GM21515 (cell line): ENCODE data around the gene IFIT1B.
A peak's percentile ranks its signal among the peaks of the same experiment; 100 is the strongest.
"Not testable (repeated sequence)": the region's sequence is repeated elsewhere in the genome, so short reads cannot be mapped to it uniquely, and the experiment has no call there.

ENCODE experiments used
- ATAC-seq: cut with Tn5 transposase; IDR thresholded peaks from one replicate; pipeline ENCODE4 v1.9.1; 2021; ENCODE audit not compliant: unreplicated experiment

IFIT1B gene

DNA sequence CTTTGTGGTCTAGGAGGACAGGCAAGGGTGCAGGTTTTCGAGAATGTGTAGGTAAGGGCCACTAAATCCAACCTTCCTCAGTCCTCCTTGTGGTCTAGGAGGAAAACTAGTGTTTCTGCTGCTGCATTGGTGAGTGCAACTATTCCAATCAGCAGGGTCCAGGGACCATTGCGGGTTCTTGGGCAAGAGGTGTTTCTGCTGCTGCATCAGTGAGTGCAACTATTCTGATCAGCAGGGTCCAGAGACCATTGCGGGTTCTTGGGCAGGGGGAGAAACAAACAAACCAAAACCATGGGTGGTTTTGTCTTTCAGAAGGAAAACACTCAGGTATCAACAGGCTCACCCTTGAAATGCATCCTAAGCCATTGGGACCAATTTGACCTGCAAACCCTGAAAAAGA, 29.9 kb downstream of the IFIT1B start:
- not testable (repeated sequence) for ATAC-seq

- not testable (repeated sequence) for ATAC-seq
These were observed 31.4 kb downstream of the IFIT1B start for GRCh38 chr10:89409282-89409681.

DNA sequence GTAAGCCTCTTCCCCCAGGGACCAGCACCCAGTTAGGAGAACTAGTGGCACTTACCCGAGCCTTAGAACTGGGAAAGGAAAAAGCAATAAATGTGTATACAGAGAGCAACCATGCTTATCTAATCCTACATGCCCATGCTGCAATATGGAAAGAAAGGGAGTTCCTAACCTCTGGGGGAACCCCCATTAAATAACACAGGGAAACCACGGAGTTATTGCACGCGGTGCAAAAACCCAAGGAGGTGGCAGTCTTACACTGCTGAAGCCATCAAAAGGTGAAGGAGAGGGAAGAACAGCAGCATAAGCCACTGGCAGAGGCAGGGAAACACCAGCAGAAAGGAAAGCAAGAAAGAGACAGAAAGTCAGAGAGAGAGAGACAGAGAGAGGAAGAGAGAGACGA, 32.7 kb downstream of the IFIT1B start:
- not testable (repeated sequence) for ATAC-seq

- ATAC-seq: not testable (repeated sequence)
These were observed 33.3 kb downstream of the IFIT1B start for GRCh38 chr10:89411135-89411534.

DNA sequence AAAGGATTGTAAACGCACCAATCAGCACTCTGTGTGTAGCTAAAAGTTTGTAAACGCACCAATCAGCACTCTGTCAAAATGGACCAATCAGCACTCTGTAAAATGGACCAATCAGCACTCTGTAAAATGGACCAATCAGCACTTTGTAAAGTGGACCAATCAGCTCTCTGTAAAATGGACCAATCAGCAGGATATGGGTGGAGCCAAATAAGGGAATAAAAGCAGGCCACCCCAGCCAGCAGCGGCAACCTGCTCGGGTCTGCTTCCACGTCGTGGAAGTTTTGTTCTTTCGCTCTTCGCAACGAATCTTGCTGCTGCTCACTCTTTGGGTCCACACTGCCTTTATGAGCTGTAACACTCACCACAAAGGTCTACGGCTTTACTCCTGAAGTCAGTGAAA, 34.4 kb downstream of the IFIT1B start:
- ATAC-seq: not testable (repeated sequence)

DNA sequence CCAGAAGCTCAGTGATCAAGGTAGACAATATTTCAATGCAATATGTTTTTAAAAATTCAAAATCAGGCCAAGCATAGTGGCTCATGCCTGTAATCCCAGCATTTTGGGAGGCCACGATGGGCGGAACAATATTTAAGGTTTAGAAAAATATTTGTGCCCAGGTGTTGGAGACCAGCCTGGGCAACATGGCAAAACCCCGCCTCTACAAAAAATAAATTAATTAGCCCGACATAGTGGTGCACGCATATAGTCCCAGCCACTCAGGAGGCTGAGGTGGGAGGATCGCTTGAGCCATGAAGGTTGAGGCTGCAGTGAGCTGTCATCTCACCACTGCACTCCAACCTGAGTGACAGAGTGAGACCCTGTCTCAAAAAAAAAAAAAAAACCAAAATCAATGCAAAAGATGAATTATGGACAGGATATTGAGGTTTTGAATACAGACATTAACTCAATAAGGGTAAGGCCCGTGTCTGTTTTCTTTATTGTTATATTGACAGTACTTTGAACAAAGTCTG, 35.6 kb downstream of the IFIT1B start:
- ATAC-seq: no peak

- ATAC-seq: peak; percentile 82
These were observed 36.5 kb downstream of the IFIT1B start, which contains the start of gene IFIT5 for GRCh38 chr10:89414146-89414878. TSS of gene IFIT5 (plus strand) at chr10:89414568. CDS start at chr10:89414799, 231 bp downstream.

GRCh38 chr10:89414879-89415821, 37.3 kb downstream of the IFIT1B start:
- peak; percentile 35 for ATAC-seq

GRCh38 chr10:89416465-89416864, 38.6 kb downstream of the IFIT1B start:
- no peak for ATAC-seq

DNA sequence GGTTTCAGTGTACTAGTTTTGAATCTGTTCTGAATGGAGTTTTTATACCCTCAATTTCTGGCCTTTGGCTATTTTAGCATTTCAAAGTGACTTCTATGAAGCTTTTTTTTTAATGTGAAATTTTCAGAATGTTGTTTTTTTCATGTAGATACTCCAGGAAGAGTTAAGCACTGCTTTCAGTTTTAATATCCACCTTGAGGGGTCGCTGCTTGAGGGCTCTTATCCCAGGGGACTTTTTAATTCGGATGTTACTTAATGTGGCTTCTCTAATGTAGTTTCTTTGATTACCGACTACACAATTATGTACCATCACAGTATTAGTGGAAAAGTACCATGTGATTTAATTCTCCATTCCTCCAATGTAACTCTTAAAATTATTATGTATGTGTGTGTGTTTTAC, 41.7 kb downstream of the IFIT1B start:
- no peak for ATAC-seq

- ATAC-seq: no peak
These were observed 43.2 kb downstream of the IFIT1B start for GRCh38 chr10:89421018-89421476.

- ATAC-seq: no peak
These were observed 47.1 kb downstream of the IFIT1B start for GRCh38 chr10:89425000-89425399.

- ATAC-seq: no peak
These were observed 48.5 kb downstream of the IFIT1B start for GRCh38 chr10:89426230-89426868.

- no peak for ATAC-seq
These were observed 49.8 kb downstream of the IFIT1B start for GRCh38 chr10:89427629-89428028.

DNA sequence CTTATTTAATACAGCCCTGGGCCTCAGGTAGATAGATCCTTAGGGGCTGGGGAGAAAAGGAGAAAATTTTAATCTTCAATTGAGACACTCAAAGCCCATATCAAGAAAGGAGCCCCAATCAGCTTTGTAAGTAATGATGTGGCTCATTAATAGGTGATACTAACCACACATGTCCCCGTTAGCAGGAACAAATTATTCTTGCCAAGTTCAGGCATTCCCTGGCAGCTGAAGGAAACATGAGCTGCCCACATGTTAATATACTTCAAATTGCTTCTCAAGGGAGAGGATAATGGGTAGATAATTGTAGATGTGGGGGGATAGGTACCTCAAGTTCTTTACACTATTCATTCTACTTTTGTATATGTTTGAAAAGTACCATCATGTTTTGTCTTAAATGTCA, 51.0 kb downstream of the IFIT1B start:
- no peak for ATAC-seq

DNA sequence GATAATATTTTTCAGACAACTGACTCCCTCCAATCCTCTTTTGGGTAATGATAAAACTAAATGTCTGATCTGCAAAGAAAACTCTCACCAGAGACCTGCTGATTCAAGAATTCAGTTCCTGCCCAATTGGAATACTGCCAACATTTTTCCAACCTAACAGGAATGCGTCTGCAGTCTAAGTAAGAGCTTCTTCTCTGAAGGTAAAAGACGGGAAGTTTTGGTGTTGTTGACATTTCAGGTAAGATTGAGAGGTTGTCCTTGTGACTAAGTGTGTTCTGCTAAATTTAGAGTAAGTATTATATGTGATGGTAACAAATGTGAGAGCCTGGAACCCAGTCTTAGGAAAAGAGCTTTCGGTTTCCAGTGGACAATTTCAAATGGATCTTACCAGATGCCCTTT, 54.1 kb downstream of the IFIT1B start:
- no peak for ATAC-seq
